PC-3 (cell line): ENCODE data around the gene FBXW10B.
"Not testable (repeated sequence)": the region's sequence is repeated elsewhere in the genome, so short reads cannot be mapped to it uniquely, and the experiment has no call there.

Experiments used
- EZH2phosphoT487 ChIP-seq: fragments of 300-600 bp; sonication (generic); IDR thresholded peaks from 2 replicates; pipeline ENCODE4 v1.6.1; 2018; ENCODE audit warnings: mild to moderate bottlenecking, antibody characterized with exemption, low read length, borderline replicate concordance
- TF ChIP-seq, protein P1 (sequence below): fragments of 300-600 bp; sonication (generic); conservative IDR thresholded peaks from 2 replicates; pipeline ENCODE4 v1.5.1; 2017; ENCODE audit warnings: antibody characterized with exemption, low read depth, mild to moderate bottlenecking, low read length

DNA sequence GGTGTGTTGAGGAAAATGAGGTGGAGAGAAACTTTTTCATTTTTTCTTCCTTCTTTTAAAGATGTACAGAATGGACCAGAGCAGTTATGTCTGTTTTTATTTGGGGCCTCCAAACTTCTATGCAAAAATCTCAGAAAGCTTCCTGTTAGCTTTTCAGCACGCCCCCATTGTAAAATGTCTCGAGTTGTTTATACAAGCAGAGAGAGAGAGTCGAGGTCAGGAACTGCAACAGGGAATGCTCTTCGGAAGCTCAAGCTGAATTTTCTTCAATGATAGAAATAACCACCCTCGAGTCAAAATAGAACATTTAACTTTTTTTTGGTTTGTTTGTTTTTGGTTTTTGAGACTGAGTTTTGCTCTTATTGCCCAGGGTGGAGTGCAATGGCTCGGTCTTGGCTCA lies 3.7 kb downstream of the FBXW10B start:
- TF ChIP-seq, protein P1, sequence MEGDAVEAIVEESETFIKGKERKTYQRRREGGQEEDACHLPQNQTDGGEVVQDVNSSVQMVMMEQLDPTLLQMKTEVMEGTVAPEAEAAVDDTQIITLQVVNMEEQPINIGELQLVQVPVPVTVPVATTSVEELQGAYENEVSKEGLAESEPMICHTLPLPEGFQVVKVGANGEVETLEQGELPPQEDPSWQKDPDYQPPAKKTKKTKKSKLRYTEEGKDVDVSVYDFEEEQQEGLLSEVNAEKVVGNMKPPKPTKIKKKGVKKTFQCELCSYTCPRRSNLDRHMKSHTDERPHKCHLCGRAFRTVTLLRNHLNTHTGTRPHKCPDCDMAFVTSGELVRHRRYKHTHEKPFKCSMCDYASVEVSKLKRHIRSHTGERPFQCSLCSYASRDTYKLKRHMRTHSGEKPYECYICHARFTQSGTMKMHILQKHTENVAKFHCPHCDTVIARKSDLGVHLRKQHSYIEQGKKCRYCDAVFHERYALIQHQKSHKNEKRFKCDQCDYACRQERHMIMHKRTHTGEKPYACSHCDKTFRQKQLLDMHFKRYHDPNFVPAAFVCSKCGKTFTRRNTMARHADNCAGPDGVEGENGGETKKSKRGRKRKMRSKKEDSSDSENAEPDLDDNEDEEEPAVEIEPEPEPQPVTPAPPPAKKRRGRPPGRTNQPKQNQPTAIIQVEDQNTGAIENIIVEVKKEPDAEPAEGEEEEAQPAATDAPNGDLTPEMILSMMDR: not testable (repeated sequence)
- not testable (repeated sequence) for TF ChIP-seq EZH2phosphoT487
